DND-41 (cell line): ENCODE data around the gene GPRASP3.

Experiments
- CTCF ChIP-seq: IDR thresholded peaks from 2 replicates; pipeline ENCODE4 v1.5.1; 2012; ENCODE audit warnings: borderline replicate concordance, low read length, moderate library complexity, mild to moderate bottlenecking; ENCODE audit not compliant: poor library complexity, severe bottlenecking; ENCODE audit errors: extremely low read depth
- EZH2 ChIP-seq: IDR thresholded peaks from 3 replicates; pipeline ENCODE4 v1.6.1; 2012; ENCODE audit warnings: borderline replicate concordance, low read depth, mild to moderate bottlenecking, moderate library complexity, low read length, inconsistent platforms; ENCODE audit not compliant: severe bottlenecking

DNA sequence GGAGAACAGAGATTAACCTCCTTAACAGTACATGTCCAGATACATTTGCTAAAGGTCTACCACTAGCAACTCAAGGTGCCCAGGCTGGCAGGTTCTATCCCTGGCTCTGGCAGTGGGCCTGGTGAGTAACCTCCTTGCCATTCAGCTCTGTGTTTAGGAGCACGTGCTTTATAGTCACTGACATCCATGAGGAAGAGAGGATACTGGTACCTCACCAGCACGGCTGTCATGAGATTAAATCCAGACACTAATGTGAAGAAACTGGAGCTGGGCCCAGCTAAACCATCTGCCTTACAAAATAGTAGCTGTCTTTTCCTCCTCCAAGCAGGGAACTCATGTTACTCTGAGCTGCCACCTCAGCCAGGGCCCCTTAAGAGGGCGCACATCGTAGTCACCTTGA lies 45.3 kb downstream of the GPRASP3 start:
- TF ChIP-seq CTCF, result no peak
- TF ChIP-seq EZH2, result no peak
